Measurements from ENCODE around the gene ASGR1. TPM values are rescaled to one million over a fixed set of nuclear protein-coding genes. Genes with fewer than 3 reads are reported as not detected.
A peak's percentile ranks its signal among the peaks of the same experiment; 100 is the strongest.
"Not testable (repeated sequence)": the region's sequence is repeated elsewhere in the genome, so short reads cannot be mapped to it uniquely, and the experiment has no call there.

The ASGR1 gene
- polyA plus RNA-seq, 3 donors: 5.3 to 6.7 (median 5.7) TPM

DNA sequence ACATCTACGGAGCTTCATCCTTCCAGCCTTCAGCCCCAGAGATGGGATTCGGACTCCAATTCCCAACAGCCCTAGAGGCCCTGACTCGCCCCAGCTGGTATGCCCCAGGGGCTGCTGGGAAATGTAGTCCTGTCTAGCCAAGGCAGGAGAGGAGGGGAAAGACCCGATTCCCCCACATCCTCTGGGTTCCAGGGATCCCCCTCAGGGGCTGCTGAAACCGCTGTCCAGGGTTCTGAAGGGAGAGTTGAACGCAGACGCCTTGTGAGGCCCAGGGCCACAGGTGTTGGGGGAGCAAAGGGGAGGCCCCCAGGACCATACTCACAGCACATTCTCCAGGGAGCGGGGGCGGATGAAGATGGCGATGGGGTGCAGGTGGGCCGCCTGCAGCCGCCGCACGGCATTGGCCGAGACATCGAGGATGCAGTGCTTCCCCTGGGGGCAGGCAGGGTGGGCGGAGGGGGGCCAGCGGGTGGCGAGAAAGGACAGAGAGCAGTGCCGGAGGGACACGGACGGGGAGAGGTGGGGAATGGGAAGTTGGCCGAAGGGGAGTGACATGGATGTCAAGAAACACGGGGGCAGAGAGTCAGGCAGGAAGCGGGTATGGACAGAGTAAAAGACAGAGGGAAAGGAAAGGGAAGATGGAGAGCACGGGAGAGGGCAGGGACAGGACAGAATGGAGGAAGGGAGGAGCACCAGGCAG is 12.6 kb upstream of the ASGR1 start:
- no peak for DNase-seq (ENCODE audit: low read depth in 3 of 3, low spot score in 2 of 3)

DNA sequence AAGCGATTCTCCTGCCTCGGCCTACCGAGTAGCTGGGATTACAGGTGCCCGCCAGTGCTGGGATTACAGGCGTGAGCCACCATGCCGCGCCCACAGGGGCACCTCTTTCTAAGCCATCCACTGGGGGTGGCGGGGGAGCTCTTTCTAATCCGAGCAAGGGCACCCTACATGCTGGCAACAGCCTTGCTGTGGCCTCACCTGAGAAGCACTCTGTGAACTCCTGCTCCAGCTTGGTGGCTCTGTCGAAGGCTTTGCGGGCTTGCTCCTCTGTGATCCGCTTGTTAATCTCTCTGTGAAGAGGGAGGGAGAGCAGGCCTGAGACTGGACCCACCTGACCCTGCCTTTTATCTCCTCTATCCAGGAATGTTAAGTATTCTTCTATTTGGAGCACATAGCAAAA is 11.9 kb upstream of the ASGR1 start:
- no peak for DNase-seq (ENCODE audit: low read depth in 3 of 3, low spot score in 2 of 3)

DNA sequence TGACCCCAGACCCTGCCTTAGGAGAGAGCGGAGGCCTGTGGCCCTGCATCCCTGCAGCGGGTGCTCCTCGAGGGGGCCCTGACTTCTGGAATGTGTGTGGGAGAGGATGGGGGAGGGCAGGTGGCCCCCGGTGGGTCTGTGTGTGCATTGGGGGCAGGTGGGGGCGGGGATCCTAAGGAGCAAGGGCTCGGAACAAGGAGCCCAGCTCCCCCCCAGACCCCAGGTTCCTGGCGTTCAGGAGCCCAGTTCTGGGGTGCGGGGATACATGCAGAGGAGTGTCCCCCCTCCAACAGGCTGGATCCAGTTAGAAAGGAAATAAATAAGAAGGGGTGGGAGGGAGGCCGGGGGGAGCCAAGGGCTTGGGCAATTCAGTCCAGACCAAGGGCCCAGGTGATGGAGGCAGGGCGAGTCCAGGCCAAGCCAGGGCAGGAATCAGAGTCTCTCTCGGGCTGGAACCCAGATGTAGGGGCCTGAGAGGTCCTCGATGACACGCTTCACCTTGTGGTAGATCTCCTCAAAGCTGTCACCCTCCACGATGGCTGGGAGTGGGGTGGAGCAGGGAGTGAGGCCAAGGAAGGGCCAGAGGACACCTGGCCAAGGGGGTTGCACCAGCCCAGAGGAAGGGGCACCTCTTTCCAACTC is 11.2 kb upstream of the ASGR1 start:
- no peak for DNase-seq (ENCODE audit: low read depth in 3 of 3, low spot score in 2 of 3)

DNA sequence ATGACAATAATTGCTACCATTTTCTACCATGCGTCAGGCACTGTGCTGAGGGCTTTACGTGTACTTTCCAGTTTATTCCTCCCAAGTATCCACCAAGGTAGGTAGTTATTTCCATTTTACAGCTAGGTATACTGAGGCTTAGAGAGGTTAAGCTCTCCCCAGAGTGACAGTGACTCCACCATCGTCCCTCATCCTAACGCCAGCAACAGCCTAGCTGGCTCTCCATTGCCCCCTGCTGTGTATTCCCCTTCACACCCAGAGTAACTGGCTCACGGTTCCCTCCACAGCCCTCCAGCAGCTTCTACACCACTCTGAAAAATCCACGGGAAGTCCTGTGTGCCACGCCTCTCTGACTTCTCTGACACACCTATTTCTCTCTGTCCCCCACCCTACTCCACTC is 7.1 kb upstream of the ASGR1 start:
- no peak for DNase-seq (ENCODE audit: low read depth in 3 of 3, low spot score in 2 of 3)

DNA sequence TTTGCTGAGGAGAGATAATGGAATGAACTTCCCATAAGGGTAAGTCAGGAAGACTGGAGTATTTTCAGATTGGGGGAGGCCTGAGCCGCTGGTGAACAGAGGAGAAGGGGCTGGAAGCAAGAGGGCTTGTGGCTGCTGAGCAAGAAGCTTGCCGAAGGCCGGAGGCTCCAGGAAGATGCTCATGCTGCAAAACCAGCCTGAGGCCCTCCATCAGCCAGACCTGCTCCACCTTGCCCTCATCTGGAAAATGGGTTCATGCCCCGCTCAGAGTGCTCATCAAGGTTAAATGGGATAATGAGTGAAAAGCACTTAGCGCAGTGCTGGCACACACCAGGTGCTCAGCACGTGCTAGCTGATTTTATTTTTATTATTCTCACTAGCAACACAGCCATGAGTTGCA is 5.5 kb upstream of the ASGR1 start:
- no peak for DNase-seq (ENCODE audit: low read depth in 3 of 3, low spot score in 2 of 3)

DNA sequence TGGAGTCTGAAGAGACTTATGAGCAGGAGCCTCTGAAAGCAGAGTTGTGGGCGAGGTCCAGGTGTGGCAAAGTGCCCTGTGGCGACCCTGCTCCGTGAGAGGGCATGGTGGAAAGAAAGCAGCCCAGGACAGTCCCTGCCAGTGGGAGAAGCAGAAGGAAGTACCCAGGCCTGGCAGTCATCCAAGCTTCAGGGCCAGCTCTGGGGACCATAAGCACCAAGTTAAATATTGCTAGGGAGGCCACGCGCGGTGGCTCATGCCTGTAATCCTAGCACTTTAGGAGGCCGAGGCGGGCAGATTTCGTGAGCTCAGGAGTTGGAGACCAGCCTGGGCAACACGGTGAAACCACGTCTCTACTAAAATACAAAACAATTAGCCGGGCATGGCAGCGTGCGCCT is 4.9 kb upstream of the ASGR1 start:
- peak in 1 of 3 donors; percentile 67 for DNase-seq (ENCODE audit: low read depth in 3 of 3, low spot score in 2 of 3)

DNA sequence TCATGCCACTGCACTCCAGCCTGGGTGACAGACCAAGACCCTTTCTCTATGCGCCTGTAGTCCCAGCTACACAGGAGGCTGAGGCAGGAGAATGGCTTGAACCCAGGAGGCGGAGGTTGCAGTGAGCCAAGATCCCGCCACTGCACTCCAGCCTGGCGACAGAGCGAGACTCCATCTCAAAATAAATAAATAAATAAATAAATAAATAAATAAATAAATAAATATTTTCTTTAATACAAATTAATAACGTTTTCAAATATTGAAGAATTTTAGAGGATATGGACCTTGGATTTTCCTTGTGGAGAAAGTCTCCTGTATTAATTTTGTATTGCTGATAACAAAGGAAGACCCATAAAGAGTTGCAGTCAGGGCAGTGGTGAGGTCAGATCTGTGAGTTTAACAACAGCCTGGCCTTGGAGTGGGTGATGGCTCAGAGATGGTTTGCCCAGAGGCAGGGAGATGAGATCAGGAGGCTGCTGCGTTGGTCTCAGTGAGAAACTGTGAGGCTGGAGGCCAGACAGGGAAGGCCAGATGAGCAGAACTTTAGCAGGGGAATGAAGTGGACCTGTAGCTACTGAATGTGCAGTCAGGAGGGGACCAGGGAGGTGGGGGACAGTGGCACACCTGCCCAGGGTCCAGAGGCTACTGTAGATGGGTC is 4.4 kb upstream of the ASGR1 start:
- no peak for DNase-seq (ENCODE audit: low read depth in 3 of 3, low spot score in 2 of 3)

DNA sequence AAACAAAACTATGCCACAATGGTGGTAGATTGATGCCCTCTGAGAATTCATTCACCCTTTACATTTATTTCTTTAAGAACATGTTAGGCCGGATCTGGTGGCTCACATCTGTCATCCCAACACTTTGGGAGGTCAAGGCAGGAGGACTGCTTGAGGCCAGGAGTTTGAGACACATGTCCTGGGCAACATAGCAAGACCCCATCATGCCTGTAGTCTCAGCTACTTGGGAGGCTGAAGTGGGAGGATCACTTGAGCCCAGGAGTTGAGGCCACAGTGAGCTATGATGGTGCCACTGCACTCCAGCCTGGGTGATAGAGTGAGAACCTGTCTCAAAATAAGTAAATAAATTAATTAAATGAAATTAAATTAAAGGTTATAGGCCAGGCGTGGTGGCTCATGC is 2.9 kb upstream of the ASGR1 start:
- DNase-seq (ENCODE audit: low read depth in 3 of 3, low spot score in 2 of 3): not testable (repeated sequence)

DNA sequence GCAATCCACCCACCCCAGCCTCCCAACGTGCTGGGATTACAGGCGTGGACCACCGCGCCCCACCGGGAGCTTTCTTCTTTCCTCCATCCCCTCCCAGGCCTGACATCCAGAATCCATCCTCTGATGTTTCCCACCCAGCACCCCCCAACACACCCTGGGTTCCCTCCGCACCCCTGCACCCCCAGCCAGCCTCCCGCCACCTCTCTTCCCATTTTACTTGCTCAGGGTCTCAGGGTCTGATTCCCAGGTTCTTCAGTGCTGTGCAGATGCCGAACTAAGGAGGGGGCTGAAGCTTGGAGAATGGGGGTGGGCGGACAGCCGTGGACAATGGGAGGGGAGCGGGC is 225 bp downstream of the ASGR1 start:
- DNase-seq (ENCODE audit: low read depth in 3 of 3, low spot score in 2 of 3): no peak

DNA sequence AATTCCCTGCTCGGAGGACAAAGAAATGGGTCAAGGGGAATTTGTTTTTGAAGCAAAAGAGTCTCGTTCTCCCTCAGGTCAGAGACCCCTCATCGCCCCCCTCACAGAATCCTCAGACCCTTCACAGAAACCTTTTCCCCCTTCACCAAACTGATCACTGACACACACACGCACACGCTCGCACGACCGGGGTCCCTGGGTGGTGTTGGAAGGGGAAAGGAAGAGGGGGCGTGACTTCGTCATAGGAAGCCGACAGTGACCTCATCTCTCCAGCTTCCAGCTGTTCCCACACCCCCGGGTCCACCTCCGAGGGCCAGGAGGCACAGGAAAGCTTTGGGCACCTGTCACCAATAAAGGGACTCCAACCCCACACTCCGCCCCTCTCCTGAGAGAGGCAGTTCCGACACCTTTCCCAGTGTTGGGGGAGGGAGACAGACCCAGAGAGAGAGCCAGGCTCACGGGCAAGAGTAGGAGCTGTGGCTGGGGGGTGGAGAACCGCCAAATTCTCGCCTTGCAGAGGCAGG is 1.2 kb downstream of the ASGR1 start:
- DNase-seq (ENCODE audit: low read depth in 3 of 3, low spot score in 2 of 3): peak in 2 of 3 donors; percentile 51

DNA sequence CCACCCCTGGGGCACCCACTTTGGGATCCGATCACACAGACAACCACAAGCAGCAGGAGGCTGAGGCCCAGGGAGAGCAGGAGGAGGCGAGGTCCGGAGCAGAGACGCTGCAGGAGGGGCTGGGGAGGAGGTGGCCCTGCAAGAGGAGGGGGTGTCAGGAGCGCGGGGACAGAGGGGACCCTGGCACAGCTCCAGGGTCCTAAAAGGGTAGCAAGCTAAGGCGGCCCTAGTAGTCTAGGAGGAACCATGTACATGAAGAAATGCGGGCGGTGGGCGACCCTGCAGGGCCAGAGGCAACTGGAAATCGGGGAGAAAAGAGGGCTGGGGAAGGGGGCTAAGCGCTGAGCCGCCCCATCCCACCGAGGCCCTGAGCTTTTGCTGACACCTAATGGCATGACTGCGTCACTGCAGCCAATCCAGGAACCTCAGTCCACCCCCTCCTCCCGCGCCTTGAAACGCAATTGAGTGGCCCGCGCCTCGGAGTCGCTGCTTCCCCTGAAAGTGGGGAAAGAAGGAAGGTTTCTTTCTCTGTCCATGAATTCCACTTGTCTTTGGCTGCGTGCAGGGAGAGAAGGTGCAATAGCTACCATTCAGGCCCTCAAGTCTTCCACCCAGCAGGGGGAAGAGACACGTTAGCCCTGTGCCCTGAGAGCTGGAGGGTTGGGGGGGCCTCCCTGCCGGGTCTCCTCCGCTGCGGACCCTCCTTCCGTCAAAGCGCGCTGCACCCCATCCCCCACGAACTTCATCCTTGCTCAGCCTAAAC is 1.8 kb downstream of the ASGR1 start:
- DNase-seq (ENCODE audit: low read depth in 3 of 3, low spot score in 2 of 3): peak in 2 of 3 donors; percentile 70 to 79

DNA sequence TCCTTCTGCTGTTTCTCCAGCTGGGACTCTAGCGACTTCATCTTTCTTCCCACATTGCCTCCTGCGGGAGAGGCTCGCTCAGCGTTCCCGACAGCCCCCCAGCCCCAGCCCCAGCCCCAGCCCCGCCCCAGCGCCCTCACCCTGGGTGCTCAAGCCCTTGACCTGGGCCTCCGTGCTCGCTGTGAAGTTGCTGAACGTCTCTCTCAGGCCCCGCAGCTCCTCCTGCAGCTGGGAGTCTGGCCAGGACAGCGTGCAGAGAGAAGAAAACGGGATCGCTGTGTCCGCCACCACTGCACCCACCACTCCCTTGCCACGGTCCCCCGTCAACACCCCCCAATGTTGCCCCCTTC is 2.4 kb downstream of the ASGR1 start:
- peak in 1 of 3 donors; percentile 39 for DNase-seq (ENCODE audit: low read depth in 3 of 3, low spot score in 2 of 3)

DNA sequence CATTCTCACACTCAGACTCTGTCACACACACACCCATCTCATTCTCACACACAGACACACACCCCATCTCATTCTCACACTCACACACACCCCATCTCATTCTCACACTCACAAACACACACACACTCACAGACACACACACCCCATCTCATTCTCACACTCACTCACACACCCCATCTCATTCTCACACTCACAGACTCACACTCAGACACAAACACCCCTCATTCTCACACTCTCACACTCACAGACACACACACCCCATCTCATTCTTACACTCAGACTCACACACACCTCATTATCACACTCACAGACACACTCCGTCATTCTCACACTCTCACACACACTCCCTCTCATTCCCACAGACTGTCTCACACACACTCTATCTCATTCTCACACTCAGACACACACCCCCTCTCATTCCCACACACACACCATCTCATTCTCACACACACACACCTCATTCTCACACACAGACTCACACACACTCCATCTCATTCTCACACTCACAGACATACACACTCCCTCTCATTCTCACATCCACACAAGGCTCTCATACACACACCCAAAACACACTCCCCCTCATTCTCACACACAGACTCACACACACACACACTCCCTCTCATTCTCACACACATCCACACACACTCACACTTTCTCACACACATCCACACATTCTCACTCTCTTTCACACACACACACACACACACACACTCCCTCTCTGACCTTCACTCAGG is 2.9 kb downstream of the ASGR1 start:
- no peak for DNase-seq (ENCODE audit: low read depth in 3 of 3, low spot score in 2 of 3)

DNA sequence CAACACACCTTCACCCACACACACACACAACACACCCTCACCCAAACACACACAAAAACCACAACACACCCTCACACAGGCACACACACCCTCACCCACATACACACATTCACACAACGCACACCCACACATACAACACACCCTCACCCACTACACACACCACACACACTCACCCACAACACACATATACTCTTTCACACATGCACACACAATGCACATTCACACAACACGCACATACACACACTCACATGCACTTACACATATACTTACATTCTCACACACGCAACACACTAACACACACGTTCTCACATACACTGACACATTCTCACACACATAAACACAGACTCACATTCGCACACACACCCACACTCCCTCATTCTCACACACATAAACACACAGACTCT is 3.8 kb downstream of the ASGR1 start:
- DNase-seq (ENCODE audit: low read depth in 3 of 3, low spot score in 2 of 3): no peak

DNA sequence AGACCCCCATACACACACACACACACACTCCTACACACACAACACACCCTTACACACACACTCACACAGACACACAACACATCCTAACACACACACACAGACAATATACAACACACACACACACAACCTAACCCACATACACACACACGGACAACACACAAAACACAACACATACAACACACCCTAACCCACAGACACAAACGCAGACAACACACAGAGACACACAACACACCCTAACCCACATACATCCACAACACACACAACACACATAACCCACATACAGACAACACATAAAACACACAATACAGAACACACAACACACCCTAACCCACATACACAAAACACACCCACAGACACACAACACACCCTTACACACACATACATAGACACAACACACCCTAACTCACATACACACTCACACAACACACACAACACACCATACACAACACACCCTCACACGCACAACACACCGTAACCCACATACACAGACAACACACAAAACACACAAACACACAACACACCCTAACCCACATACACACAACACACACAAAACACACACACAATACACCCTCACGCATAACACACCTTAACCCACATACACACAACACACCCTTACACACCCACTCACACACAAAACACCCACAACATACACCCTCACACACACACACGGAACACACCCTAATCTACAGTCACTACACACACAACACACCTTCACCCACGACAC is 4.4 kb downstream of the ASGR1 start:
- DNase-seq (ENCODE audit: low read depth in 3 of 3, low spot score in 2 of 3): no peak

DNA sequence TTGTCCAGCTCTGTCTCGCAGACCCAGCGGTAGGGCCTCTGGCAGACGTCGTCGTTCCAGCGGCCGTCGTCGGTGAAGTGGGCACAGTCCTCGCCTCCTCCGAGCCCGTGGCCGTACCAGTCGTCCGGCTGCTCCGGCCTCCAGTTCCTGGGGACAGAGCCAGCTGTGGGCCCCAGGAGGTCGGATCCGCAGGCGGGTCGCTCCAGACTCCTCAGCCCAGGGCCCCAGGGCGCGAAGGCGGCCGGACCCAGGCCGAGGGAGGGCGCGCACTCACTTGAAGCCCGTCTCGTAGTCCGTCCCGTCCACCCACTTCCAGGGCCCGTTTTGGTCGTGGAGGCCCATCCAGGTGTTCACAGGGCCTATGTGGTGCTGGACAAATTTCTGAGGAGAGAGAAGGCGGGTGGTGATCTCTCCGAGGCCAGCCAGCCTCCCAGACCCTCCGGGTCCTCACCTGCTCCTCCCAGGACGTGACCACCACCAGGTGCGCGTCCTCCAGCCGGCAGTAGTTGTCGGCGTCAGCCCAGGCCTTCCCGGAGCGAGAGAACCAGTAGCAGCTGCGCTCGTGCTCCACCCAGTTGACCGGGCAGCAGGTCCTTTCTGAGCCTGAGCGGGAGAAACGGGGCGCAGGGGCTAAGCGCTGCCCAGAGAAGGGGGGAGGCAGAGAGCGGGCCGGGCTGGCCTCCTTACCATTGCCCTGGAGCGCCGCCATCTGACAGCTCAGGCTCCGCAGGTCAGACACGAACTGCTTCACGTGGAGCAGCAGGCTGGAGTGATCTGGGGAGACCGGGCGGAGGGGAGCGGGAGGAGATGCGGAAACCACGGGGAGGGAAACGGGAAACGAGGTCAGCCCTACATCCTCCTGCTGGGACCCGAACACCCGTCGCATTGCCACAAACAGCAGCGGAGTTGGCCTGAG is 5.2 kb downstream of the ASGR1 start:
- peak in 2 of 3 donors; percentile 29 to 45 for DNase-seq (ENCODE audit: low read depth in 3 of 3, low spot score in 2 of 3)

DNA sequence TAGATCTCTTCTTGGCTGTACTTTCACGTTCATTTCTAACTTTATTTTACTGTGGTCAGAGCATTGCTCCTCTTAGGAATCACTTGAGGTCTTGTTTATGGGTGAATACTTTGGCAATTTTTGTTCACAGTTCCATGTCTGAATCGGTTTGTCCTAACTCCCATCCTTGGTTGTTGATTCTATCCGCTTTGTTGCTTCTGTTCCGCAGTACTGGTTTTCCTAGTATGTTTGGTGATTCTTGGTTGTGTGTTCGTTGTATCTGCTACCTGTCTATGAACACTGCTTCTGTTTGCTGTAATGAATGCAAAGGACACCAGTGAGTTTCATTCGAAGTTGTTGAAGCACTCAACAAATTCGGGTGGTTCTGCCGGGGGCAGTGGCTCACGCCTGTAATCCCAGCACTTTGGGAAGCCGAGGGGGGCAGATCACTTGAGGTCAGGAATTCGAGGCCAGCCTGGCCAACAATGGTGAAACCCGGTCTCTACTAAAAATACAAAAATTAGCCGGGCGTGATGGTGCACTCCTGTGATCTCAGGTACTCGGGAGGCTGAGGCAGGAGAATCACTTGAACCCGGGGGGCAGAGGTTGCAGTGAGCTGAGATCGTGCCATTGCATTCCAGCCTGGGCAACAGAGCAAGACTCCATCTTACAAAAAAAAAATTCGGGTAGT is 6.5 kb downstream of the ASGR1 start:
- DNase-seq (ENCODE audit: low read depth in 3 of 3, low spot score in 2 of 3): not testable (repeated sequence)

DNA sequence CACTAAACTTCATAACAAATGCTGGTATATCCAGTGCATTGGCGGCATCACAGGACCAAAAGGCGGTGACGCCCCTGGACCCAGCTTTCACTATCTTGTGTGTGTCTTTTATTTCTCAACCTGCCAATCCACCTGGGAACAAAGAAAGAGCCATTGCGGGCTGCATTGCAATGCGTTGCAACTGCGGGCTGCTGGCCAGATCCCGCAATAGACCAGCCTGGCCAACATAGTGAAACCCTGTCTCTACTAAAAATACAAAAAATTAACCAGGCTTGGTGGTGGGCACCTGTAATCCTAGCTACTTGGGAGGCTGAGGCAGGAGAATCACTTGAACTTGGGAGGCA is 9.6 kb downstream of the ASGR1 start:
- DNase-seq (ENCODE audit: low read depth in 3 of 3, low spot score in 2 of 3): not testable (repeated sequence)
